ENCODE data around the gene ITGAE.

Gene ITGAE

GRCh38 chr17:3666516-3666915 lies 134.5 kb downstream of the ITGAE start:
- DNase-seq, result no peak

GRCh38 chr17:3665834-3666233 lies 135.2 kb downstream of the ITGAE start:
- no peak for DNase-seq

All from NCI-H226 (cell line).